ENCODE data around the gene SLC22A23.

Gene SLC22A23

DNA sequence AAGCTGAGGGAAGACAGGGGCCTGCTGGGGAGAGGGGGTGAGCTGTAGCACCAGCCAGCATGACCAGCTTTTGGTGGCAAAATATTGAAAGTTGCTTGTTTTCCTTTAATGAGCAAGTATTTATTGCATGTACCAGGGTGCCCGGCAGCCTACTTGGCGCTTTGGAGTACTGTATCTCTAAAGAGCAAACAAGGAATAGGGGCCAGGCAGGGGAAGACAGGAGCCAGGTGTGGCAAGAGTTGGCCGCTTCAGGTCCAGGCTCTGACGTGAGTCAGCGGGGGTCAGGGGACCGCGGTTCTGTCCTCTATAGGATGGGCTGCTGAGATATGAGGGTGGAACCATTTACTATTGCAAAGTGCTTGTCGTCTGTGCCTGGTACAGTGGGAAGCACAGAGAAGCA lies 135.0 kb downstream of the SLC22A23 start:
- Mint-ChIP-seq H3K36me3 (ENCODE audit: low read depth) (no peaks in the 10 kb centered on the region), H3K4me1 (ENCODE audit: low read depth) (peaks cover 14% of the 10 kb centered on the region), H3K27ac (no peak overlapping the region), H3K4me3 (no peak overlapping the region), H3K27me3 (ENCODE audit: low read depth) (peaks cover 22% of the 10 kb centered on the region), H3K9me3 (no peaks in the 10 kb centered on the region)
- DNase-seq (ENCODE audit: low spot score): no peak

DNA sequence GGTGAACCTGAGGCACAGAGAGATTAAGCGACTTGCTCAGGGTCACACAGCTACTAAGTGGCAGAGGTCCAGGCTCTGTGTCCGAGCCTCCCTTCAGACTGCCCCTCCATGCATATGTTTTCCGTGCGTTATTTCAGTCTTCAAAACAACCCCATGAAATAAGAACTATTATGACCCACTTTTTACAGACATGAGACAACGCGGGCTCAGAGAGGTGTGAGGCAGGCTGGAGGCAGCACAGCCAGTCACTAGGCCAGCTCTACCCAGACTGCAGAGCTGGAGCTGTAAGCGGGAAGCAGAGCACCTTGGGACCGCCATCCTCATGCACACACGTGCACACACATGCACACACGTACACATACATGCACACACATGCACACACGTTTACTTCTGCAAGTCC lies 135.8 kb downstream of the SLC22A23 start:
- no peaks in the 10 kb centered on the region for H3K9me3 Mint-ChIP-seq
- H3K27ac Mint-ChIP-seq: no peak overlapping the region
- DNase-seq (ENCODE audit: low spot score): no peak
- H3K36me3 Mint-ChIP-seq (ENCODE audit: low read depth): no peaks in the 10 kb centered on the region
- H3K4me3 Mint-ChIP-seq: no peak overlapping the region
- H3K4me1 Mint-ChIP-seq (ENCODE audit: low read depth): peaks cover 14% of the 10 kb centered on the region
- H3K27me3 Mint-ChIP-seq (ENCODE audit: low read depth): peaks cover 26% of the 10 kb centered on the region

- H3K27ac Mint-ChIP-seq: no peak overlapping the region
- peaks cover 14% of the 10 kb centered on the region for H3K4me1 Mint-ChIP-seq (ENCODE audit: low read depth)
- H3K27me3 Mint-ChIP-seq (ENCODE audit: low read depth): peaks cover 26% of the 10 kb centered on the region
These were observed 136.5 kb downstream of the SLC22A23 start for GRCh38 chr6:3320238-3320811.

DNA sequence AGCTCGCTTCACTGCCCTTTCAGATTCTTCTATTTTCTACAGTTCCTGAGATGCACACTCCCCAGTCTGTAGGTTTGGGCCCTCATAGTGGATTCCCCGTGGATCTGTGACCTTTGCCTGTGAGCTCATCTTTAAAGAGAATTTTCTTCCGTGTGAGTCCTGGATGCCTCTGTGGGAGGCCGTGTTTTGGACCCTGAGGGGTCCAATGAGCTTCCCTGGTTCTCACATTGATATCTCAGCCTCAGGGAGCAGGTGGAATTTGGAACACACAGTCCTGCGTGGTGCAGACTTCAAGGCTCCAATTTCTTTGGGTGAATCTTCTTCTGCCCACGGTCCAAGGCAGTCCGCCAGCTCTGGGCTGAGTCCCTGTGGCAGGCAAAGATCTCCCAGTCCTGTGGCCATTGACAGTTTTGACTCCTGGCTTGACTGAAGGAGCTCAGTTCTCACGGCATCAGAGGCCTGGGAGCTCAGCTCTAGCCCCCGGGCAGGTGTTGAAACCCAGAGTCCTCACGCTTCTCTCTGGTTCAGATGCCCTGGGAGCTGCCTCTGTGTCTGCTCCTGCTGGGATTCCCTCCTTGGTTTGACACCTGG lies 137.1 kb downstream of the SLC22A23 start:
- H3K9me3 Mint-ChIP-seq: no peaks in the 10 kb centered on the region
- no peak for DNase-seq (ENCODE audit: low spot score)
- peaks cover 14% of the 10 kb centered on the region for H3K4me1 Mint-ChIP-seq (ENCODE audit: low read depth)
- H3K4me3 Mint-ChIP-seq: no peak overlapping the region
- H3K27me3 Mint-ChIP-seq (ENCODE audit: low read depth): peaks cover 26% of the 10 kb centered on the region
- H3K27ac Mint-ChIP-seq: no peak overlapping the region
- H3K36me3 Mint-ChIP-seq (ENCODE audit: low read depth): no peaks in the 10 kb centered on the region

More at GRCh38 chr6:3320238-3320811, 136.5 kb downstream of the SLC22A23 start:
- Mint-ChIP-seq H3K9me3 (no peaks in the 10 kb centered on the region), H3K4me3 (no peak overlapping the region), H3K36me3 (ENCODE audit: low read depth) (no peaks in the 10 kb centered on the region)
- no peak for DNase-seq (ENCODE audit: low spot score)

DNA sequence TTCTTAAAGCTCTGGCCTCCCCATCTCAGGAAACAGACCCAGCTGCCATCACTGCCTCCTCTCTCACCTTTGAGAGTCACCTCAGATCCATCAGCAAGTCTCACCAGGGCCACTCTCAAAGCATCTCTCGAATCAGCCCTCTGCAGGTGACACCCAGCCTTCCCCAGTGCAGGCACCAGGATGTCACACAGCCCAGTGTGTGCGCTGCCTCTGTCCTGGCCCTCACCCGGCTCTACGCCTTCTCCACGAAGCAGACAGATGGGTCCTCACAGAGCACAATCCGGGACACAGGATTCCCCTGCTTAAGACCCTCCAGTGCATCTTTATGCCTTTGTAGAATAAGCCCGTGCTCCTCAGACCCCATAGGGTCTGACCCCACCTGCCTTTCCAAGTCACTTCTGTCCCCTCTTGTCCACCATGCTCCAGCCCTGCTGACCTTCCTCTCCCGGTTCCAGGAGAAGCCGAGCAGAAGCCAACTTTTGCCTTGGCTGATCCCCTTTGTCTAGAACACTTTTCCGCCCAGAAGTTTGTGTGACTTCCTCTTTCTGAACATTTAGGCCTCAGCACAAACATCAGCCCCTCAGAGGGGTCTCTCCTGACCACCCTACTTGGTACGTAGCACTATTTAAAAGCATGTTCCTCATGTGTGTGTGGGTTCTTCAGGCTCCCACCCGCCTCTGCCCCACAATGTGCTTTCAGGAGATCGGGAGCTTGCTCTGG lies 137.9 kb downstream of the SLC22A23 start:
- DNase-seq (ENCODE audit: low spot score): no peak
- Mint-ChIP-seq H3K9me3 (no peaks in the 10 kb centered on the region), H3K27ac (no peak overlapping the region), H3K27me3 (ENCODE audit: low read depth) (peaks cover 26% of the 10 kb centered on the region), H3K36me3 (ENCODE audit: low read depth) (no peaks in the 10 kb centered on the region), H3K4me3 (no peak overlapping the region), H3K4me1 (ENCODE audit: low read depth) (peaks cover 14% of the 10 kb centered on the region)

- Mint-ChIP-seq H3K27ac (no peak overlapping the region), H3K9me3 (no peaks in the 10 kb centered on the region), H3K36me3 (ENCODE audit: low read depth) (no peaks in the 10 kb centered on the region), H3K4me1 (ENCODE audit: low read depth) (peaks cover 14% of the 10 kb centered on the region), H3K4me3 (no peak overlapping the region), H3K27me3 (ENCODE audit: low read depth) (peaks cover 26% of the 10 kb centered on the region)
- DNase-seq (ENCODE audit: low spot score): peak; percentile 14
These were observed 138.6 kb downstream of the SLC22A23 start for GRCh38 chr6:3318226-3318625.

DNA sequence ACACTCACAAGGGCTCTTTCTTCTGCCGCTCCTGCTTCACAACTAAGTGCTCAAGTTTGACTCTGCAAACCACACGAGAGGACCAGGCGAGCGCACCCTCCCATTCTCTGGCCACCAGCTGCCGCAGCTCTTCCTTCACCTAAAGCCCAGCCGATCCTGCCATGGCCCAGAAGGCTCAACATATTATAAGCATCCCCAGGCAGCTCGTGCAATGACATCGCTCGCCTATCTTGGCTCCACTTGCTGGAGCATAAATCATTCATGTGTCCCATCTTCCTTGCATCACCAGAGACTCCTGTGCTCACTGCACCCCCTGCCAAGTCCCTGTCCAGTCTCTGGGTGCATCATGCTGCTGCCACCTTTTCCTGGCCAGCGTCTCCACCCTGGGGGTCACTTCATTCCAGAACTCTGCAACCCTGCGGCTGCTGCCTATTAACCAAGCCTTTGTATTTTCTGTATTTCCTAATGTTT lies 139.1 kb downstream of the SLC22A23 start:
- Mint-ChIP-seq H3K27ac (no peak overlapping the region), H3K36me3 (ENCODE audit: low read depth) (no peaks in the 10 kb centered on the region), H3K9me3 (no peaks in the 10 kb centered on the region), H3K4me1 (ENCODE audit: low read depth) (peaks cover 14% of the 10 kb centered on the region), H3K27me3 (ENCODE audit: low read depth) (peaks cover 26% of the 10 kb centered on the region), H3K4me3 (no peak overlapping the region)
- no peak for DNase-seq (ENCODE audit: low spot score)

- H3K4me1 Mint-ChIP-seq (ENCODE audit: low read depth): peaks cover 14% of the 10 kb centered on the region
- no peak overlapping the region for H3K27ac Mint-ChIP-seq
- peaks cover 26% of the 10 kb centered on the region for H3K27me3 Mint-ChIP-seq (ENCODE audit: low read depth)
- no peak overlapping the region for H3K4me3 Mint-ChIP-seq
- no peaks in the 10 kb centered on the region for H3K36me3 Mint-ChIP-seq (ENCODE audit: low read depth)
- DNase-seq (ENCODE audit: low spot score): no peak
- no peaks in the 10 kb centered on the region for H3K9me3 Mint-ChIP-seq
These were observed 140.0 kb downstream of the SLC22A23 start for GRCh38 chr6:3316818-3317217.

DNA sequence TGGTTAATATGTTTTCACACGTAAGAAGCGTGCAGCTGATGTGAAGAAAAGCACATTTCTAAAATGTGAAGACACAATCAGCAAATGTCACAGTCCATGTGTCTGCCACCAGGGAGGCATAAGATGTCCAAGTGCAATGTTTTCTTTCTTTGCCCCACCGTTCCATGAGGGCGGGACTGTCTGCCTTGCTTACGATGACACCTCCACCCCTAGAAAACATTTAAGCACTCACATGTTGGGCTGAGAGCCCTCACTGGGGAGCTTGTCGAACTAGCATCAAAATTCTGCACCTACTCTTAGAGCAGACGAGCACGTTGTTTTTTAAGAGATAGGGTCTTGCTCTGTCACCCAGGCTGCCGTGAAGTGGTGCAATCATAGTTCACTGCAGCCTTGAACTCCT lies 140.5 kb downstream of the SLC22A23 start:
- Mint-ChIP-seq H3K4me1 (ENCODE audit: low read depth) (peaks cover 14% of the 10 kb centered on the region), H3K27ac (no peak overlapping the region), H3K36me3 (ENCODE audit: low read depth) (no peaks in the 10 kb centered on the region), H3K9me3 (no peaks in the 10 kb centered on the region), H3K4me3 (no peak overlapping the region), H3K27me3 (ENCODE audit: low read depth) (peaks cover 26% of the 10 kb centered on the region)
- DNase-seq (ENCODE audit: low spot score): no peak

DNA sequence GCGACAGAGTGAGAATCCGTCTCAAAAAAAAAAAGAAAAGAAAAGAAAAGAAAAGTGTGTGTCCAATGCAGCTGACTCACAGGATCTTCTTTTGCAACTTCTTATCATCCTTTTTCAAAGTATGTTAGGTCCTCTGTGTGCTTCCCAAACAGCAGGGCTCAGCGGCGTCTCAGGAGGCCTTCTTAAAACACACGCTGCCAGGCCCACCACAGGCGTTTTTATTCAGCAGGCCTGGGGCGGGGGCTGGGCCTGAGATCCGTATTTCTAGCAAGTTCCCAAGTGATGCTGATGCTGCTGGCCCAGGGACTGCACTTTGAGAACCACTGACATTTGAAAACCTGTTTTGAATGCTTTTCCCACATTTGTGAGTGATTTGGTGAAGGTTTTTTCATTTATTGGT lies 141.0 kb downstream of the SLC22A23 start:
- Mint-ChIP-seq H3K36me3 (ENCODE audit: low read depth) (no peaks in the 10 kb centered on the region), H3K4me1 (ENCODE audit: low read depth) (peaks cover 14% of the 10 kb centered on the region), H3K9me3 (no peaks in the 10 kb centered on the region), H3K4me3 (no peak overlapping the region), H3K27me3 (ENCODE audit: low read depth) (peaks cover 26% of the 10 kb centered on the region), H3K27ac (no peak overlapping the region)
- DNase-seq (ENCODE audit: low spot score): no peak

GRCh38 chr6:3314621-3315467 lies 142.0 kb downstream of the SLC22A23 start:
- Mint-ChIP-seq H3K9me3 (no peaks in the 10 kb centered on the region), H3K4me3 (no peak overlapping the region), H3K27ac (no peak overlapping the region), H3K36me3 (ENCODE audit: low read depth) (no peaks in the 10 kb centered on the region), H3K27me3 (ENCODE audit: low read depth) (peaks cover 26% of the 10 kb centered on the region), H3K4me1 (ENCODE audit: low read depth) (peaks cover 14% of the 10 kb centered on the region)
- DNase-seq (ENCODE audit: low spot score): no peak

- Mint-ChIP-seq H3K4me3 (no peak overlapping the region), H3K4me1 (ENCODE audit: low read depth) (peaks cover 14% of the 10 kb centered on the region), H3K36me3 (ENCODE audit: low read depth) (no peaks in the 10 kb centered on the region), H3K27ac (no peak overlapping the region), H3K9me3 (no peaks in the 10 kb centered on the region), H3K27me3 (ENCODE audit: low read depth) (peaks cover 24% of the 10 kb centered on the region)
- no peak for DNase-seq (ENCODE audit: low spot score)
These were observed 142.7 kb downstream of the SLC22A23 start for GRCh38 chr6:3314176-3314575.

GRCh38 chr6:3312604-3313231 lies 144.1 kb downstream of the SLC22A23 start:
- no peaks in the 10 kb centered on the region for H3K9me3 Mint-ChIP-seq

More at GRCh38 chr6:3312604-3313231, 144.1 kb downstream of the SLC22A23 start:
- peaks cover 11% of the 10 kb centered on the region for H3K27me3 Mint-ChIP-seq (ENCODE audit: low read depth)
- H3K4me1 Mint-ChIP-seq (ENCODE audit: low read depth): peaks cover 2% of the 10 kb centered on the region
- no peaks in the 10 kb centered on the region for H3K36me3 Mint-ChIP-seq (ENCODE audit: low read depth)
- DNase-seq (ENCODE audit: low spot score): no peak
- H3K4me3 Mint-ChIP-seq: no peak overlapping the region
- no peak overlapping the region for H3K27ac Mint-ChIP-seq

Measured in T-helper 2 cell treated with Interferon-gamma antibody and Interleukin-4, amounts not matched to agents 5 μg/mL and 100 μg/mL, for 36 hours (primary cell).